Activated CD4-positive, CD25-positive, alpha-beta regulatory T cell treated with anti-CD3 and anti-CD28 coated beads, Interleukin-2, amount 50 U/mL, for 16 hours (primary cell): ENCODE data around the gene NECTIN4.
"Not testable (repeated sequence)": the region's sequence is repeated elsewhere in the genome, so short reads cannot be mapped to it uniquely, and the experiment has no call there.

Source experiments
- DNase-seq: peaks from one replicate; pipeline ENCODE4 v3.0.0-alpha.2; 2020; ENCODE audit warnings: low read depth, low spot score

The NECTIN4 gene

GRCh38 chr1:161089251-161089924, at the start of gene NECTIN4:
NECTIN4 (minus strand) TSS chr1:161089558; CDS start chr1:161089296, 262 bp downstream.
- DNase-seq, result no peak

- DNase-seq, result no peak
These were observed 49.1 kb upstream of the NECTIN4 start for GRCh38 chr1:161138431-161138830.

GRCh38 chr1:161137881-161138280, 48.5 kb upstream of the NECTIN4 start:
- no peak for DNase-seq

GRCh38 chr1:161133220-161133740, 43.9 kb upstream of the NECTIN4 start:
- DNase-seq, result no peak

- peak; percentile 82 for DNase-seq
These were observed 43.3 kb upstream of the NECTIN4 start, which contains the start of gene DEDD for GRCh38 chr1:161132410-161133219. DEDD (minus strand) TSS chr1:161132667; CDS start chr1:161124462, 8,205 bp downstream.

GRCh38 chr1:161131523-161132409, 42.4 kb upstream of the NECTIN4 start:
- DNase-seq, result no peak

GRCh38 chr1:161130266-161130665, 40.9 kb upstream of the NECTIN4 start:
- DNase-seq, result no peak

GRCh38 chr1:161128591-161129420, 39.4 kb upstream of the NECTIN4 start:
- DNase-seq, result no peak

- no peak for DNase-seq
These were observed 38.3 kb upstream of the NECTIN4 start for GRCh38 chr1:161127649-161128048.

GRCh38 chr1:161122967-161123366, 33.6 kb upstream of the NECTIN4 start:
- no peak for DNase-seq

GRCh38 chr1:161121834-161122233, 32.5 kb upstream of the NECTIN4 start:
- DNase-seq, result no peak

GRCh38 chr1:161121042-161121650, 31.8 kb upstream of the NECTIN4 start:
- DNase-seq, result no peak

- DNase-seq, result peak; percentile 42
These were observed 29.9 kb upstream of the NECTIN4 start for GRCh38 chr1:161119092-161119903.

- peak; percentile 67 for DNase-seq
These were observed 28.6 kb upstream of the NECTIN4 start, which contains the start of the genes NIT1 and PFDN2 for GRCh38 chr1:161117759-161118581. NIT1 (plus strand) TSS chr1:161118105; CDS start chr1:161118177, 72 bp downstream. PFDN2 (minus strand) TSS chr1:161118037; CDS start chr1:161118026, 11 bp downstream.

GRCh38 chr1:161115961-161116360, 26.6 kb upstream of the NECTIN4 start:
- DNase-seq, result not testable (repeated sequence)

GRCh38 chr1:161115132-161115711, 25.9 kb upstream of the NECTIN4 start:
- DNase-seq, result no peak

- no peak for DNase-seq
These were observed 25.2 kb upstream of the NECTIN4 start for GRCh38 chr1:161114556-161114955.

GRCh38 chr1:161113915-161114314, 24.6 kb upstream of the NECTIN4 start:
- no peak for DNase-seq
